GM18502 (cell line): ENCODE measurements around the gene NEO1.
"Not testable (repeated sequence)": the region's sequence is repeated elsewhere in the genome, so short reads cannot be mapped to it uniquely, and the experiment has no call there.

Experiments
- ATAC-seq: cut with Tn5 transposase; IDR thresholded peaks from one replicate; pipeline ENCODE4 v1.9.1; 2021; ENCODE audit warnings: mild to moderate bottlenecking; ENCODE audit not compliant: unreplicated experiment, poor library complexity

Gene NEO1

DNA sequence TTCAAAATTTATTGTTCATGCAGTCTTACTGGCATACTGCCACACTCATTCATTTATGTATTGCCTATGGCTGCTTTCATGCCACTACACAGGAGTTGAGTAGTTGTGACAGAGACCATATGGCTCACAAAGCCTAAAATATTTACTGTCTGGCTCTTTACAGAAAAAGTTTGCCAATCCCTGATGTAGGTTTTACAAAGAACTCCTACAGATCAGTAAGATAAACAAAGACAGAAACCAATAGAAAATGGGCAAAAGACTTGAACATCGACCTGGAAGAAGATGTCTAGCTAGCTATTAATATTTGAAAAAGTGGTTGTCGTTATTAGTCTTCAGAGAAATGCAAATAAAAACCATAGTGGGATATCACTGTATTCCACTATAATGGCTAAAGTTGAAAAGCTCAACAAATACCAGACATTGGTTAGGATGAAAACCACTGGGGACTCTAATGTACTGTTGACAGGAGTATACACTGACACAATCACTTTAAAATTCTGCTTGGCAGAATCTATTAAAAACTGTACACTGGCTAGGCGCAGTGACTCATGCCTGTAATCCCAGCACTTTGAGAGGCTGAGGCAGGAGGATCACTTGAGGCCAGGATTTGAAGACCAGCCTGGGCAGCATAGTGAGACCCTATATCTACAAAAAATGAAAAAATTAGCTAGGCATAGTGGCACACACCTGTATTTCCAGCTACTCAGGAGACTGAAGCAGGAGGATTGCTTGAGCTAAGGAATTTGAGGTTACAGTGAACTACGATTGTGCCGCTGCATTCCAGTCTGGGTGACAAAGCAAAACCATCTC is 87.7 kb downstream of the NEO1 start:
- no peak for ATAC-seq

DNA sequence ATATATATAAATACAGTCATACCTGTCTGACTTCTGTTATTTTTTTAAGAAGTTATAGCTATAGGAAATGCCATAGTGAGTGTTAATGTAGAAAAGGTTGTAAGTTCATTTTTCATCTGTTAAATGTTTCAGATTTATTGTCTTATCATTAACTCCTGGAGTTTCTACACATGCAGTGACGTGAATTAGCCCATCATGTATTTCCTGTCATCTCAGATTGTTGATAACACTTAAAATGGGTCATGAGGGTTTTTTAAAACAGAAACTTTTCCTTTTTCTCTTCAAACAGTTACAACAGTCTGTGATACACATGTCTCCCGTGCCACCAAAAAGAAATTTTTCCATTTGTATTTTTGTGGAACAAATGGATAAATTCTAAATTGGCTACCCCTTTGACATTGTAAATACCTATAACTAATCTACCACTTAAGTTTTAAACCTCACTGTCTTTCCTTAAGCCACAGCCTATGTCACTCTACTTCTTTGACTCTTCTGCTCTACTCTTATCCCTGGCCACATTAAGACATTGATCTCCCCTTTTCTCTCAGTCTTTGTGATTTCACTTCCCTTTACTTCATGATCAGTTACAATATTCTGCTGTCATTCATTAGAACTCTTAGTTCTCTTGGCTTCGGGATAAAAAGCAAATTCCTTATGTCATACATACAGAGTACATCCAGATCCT is 89.1 kb downstream of the NEO1 start:
- no peak for ATAC-seq

DNA sequence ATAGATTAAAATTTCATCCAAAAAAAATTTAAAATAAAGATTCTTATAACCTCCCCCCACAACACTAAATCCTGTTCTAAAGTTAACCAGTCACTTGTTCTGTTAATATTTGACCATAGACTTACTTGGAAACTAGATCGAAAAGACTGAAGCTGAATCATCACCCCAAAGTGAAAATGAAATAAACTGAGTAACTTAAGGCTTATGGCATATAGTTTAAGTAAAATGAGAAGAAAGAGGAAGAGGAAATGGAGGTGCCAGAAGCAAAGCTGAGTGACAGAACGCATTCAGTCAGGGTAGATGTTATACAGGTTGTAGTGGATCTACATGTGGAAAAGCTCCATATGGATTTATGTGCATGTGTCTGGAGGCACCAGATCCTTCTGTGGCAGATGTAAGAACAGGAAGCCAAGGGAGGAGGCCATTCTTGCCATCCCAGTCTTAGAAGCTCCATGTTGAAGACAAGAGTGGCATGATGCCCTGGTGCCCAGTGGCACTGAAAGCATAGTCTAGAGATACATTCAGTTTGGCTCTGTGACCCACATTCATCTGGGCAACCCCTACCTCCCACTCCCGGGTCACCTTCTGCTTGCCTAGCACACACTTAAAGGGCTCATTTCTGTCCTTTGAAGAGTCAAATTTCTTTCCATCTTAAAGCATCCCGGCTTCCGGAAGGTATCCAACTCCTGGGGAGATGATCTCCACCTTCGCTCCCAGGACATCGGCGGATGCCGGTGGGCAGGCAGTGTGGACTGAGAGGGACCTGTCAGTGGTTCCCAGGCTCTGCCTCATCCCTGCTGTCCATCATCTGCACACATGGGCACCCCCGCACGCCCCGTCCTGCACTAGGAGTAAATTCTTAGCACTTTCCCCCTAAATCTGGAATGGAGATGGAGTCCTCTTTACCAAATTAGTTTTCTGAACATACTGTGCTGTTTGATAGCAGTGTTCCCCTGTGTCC is 90.8 kb downstream of the NEO1 start:
- ATAC-seq, result no peak

DNA sequence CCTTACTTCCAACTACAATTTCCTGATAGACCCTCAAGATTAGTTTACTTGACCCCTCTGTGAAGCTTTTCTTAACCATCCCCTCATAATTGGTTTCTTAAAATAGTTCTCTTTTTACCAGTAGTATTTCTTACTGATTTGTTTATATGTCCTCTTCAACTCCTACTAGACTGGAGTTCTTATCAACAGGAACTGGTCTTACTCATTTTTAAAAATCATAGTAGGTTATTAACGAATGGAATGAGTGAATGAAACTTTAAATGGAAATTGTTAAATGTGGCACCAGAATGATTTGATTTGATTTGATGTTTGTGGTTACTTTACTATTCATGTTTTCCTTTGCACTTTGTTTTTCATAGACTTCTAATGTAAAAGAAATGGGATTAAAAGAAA is 91.5 kb downstream of the NEO1 start:
- ATAC-seq, result no peak

DNA sequence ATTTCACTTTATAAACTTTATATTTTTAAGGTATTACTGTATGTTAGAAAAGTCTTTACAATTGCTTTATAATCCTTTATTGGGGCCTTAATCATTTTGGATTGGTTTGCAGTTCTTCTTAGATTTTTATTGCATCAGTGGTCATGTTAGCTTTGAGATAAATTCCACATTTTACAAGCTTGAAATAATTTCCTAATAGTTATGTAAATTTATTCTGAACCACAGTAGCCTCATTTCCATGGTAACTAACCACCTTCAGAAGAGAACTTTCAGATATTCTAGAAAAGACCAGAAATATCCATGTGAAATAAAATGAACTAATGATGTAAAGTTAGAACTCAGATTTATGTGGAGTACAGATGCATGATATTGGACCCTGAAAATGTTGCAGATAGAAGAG is 94.2 kb downstream of the NEO1 start:
- ATAC-seq, result no peak

DNA sequence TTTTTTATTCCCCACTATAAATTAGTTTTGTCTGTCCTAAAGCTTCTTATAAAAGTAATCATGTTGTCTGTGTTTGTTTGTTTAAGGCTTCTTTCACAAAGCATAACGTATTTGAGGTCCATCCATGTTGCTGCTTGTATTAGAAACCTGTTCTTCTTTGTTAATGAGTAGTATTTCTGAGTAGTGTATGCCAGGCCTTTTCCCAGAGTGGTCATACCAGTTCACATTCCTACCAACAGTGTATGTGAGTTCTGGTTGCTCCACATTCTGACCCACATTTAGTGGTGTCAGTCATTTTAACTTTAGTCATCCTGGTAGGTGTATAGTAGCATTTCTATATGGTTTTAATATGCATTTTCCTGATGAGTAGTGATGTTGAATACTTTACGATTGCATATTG is 98.6 kb downstream of the NEO1 start:
- no peak for ATAC-seq

DNA sequence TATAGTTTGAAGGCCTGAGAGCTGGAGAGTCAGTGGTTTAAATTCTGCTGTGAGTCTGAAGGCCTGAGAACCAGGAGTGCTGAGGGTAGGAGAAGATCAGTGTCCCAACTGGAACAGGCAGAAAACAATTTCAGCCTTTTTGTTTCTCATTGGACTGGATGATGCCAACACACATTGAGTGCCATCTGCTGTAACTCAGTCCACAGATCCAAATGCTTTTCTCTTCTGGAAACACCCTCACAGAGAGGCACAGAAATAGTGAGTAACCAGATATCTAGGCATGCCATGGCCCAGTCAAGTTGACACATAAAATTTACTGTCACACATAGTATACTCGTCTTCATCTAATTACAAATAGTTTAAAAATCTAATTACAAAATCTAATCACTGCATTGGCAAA is 100.8 kb downstream of the NEO1 start:
- no peak for ATAC-seq

DNA sequence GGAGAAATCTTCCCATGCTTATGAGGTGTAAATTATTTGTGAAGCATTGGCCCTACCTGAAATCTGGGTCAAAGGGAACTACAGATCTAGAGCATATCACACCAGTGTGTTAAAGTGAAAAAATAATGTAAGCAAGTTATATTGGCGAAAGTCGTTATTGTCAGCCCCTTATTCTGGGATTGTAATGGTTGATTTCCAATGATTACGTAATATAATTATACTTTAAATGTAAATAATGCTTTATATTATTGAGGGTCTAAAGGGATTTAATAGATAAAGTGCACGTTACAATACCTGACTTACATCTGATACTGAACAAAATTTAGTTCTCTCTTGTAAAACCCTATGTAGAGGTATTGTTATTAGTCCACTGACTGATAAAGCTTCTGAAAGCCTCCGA is 101.2 kb downstream of the NEO1 start:
- no peak for ATAC-seq

DNA sequence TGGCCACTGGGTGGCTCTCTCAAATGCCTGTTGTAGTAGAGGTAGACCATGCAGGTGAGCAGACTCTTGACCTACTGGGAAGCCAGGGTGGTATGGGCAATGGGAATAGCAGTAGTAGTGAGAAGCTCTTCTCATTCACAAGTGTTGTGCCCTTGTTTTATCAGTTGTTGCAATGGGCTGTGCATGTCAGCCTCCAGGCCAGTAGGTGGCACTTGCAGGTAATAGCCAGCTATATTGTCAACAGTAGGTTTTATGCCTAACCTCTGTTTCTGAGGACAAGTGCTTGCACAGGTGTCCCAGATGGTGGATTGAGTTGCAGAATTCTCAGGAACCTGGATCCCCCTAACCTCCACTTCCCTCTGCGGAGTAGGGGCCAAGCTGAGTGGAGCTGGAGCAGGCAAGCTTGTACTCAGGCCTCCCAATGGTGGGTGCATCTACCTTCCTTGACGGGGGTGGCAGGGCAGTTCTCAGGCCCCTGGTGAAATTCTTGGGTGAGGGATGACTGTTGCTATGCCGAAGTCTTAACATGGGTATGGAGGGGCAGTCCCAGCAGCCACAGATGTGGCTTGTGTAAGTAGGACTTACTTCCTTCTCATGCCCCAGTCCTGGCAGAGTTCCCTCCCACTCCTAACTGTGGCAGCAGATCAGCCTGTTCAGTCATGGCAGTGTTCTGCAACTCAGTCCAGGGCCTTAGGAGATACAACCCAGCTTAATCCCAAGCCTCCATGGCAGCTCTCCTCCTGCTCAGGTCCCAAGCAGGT is 104.3 kb downstream of the NEO1 start:
- ATAC-seq, result no peak

DNA sequence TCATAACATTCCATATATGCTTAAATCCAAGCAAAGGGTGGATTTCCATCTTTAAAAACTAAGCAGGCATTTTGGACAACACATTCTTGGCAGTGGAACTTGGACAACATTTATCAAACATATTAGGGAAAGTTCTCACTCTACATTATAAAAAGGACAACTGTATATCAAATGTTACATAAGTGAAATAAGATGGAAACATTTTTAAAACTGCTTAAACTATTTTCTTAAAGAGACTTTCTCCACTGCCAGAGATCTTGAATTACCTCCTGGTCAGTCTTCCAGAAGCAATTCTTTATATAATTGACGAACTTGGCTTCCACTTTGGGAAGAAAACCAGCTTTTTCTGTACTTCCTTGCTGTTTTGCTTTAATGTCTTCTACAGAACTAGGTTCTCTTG is 109.3 kb downstream of the NEO1 start:
- ATAC-seq, result no peak

DNA sequence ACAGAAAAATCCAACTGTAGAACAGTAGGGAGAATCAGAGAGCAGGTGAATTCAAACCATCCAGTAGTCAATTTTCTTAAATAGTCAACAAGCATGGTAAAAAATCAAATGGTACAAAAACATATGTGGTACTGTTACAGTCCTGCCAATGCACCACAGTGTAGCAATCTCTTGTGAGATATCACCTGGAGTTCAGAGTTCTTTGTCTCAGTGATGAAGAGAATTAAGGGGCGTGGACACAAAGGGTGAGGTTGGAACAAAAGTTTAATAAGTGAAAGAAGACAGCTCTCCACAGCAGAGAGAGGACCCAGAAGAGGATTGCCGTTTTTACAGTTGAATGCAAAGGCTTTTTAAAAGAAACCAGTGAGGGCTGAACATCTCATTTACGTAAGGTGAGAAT is 113.2 kb downstream of the NEO1 start:
- ATAC-seq, result no peak

DNA sequence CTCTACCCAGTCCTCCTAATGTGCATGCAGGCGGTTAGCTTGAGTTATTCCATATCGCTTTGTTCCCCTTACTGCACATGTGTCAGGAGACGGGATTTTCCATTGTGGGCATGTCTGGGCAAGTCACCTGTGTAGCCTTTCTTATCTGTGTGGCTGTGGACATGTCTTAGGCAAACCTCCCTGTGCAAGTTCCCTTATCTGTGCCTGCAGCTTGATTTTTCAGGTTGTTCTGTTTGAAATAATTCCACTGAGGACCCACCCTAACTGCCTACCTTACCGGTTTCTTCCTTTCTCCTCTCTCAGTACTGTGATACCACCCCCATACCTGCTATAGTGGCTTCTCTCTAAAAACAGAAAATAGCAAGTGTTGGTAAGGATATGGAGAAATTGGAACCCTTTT is 113.6 kb downstream of the NEO1 start:
- no peak for ATAC-seq

DNA sequence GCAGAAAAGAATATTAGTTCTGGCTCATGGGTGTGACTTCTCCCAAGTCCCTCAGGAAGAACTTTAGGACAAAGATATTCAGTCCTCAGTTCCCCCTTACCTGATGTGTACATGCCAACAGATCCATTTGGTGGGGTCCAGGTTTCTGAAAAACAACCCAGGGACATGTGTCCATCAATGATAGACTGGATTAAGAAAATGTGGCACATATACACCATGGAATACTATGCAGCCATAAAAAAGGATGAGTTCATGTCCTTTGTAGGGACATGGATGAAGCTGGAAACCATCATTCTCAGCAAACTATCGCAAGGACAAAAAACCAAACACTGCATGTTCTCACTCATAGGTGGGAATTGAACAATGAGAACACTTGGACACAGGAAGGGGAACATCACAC is 114.4 kb downstream of the NEO1 start:
- ATAC-seq, result not testable (repeated sequence)

DNA sequence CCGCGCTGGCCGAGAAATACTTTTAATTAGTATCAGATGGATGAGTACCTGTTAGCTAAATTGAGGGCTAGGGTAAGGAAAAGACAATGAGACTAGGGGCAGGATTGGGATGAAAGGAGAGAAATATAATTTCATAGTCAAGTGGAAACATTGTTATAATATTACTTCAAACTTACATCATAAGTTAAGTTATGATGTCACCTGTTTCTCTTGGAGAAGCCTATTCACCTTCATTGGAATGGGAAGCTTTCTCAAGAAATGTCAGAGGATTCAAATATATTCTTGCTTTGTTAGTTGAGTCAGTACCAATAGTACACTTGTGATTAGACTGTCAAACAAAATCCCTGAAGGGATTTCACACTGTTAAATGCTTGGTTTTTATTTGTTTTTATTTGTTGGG is 116.2 kb downstream of the NEO1 start:
- ATAC-seq, result no peak

DNA sequence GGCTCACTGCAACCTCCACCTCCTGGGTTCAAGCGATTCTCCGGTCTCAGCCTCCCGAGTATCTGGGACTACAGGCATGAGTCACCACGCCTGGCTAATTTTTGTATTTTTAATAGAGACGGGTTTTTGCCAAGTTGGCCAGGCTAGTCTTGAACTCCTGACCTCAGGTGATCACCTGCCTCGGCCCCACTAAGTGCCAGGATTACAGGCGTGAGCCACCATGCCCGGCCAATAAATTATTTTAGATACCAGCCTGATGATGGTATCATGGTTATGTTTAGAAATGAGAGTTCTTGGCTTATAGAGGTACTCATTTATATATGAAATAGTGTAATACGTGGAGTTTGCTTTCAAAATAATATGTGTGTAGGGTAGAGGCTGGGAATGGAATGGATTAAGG is 119.4 kb downstream of the NEO1 start:
- no peak for ATAC-seq

DNA sequence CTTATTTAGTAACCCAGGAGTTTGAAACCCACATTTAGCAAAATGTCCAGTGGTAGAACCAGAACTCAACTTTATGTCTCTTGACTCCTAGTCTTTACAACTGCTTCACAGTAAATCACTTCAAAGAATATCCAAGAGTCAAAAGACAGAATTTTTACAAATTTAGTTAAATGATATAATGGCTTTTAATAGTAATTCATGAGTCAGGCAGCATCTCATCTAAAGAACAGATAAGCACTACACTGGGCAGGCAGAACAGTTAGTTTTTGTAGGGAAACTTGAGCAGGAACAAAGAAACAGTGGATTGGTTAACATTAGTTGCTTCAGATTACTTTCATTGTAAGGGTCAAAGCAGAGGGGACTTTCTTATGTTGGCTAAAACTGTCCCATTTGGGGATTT is 120.2 kb downstream of the NEO1 start:
- ATAC-seq, result no peak

DNA sequence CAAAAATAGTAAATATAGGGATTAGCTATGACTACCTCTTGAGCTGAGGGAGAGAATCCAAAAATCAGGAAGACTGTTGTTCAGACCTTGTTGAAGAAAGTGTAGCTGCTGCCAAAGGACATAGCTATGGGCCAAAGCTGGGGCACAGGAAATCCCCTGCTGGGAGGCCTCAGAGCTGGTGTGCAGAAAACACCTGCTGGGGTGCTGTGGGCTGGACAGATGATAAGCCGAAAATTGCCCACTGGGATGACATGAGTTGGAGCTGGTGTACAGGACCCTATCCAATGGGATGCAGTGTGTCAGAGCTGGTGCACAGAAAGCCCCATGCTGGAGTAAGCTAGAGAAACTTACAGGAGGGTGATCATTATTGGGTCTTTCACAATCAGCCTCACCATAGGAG is 121.9 kb downstream of the NEO1 start:
- ATAC-seq, result no peak

DNA sequence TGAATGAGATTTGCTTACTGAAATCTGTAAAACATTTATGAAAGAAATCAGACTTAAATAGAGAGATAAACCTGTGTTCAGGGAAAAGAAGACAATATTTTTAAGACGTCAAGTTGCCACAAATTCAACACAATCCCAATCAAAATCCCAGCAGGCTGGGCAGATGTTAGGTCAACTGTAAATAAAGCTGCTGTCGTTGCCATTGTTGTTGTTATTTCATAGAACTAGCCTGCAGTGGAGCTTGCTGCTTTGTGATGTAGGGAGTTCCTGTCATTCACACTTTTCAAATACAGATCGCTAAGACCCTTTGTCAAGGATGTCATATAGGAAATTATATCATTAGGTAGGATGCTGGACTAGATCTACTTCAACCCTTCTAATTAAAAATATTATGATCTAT is 123.1 kb downstream of the NEO1 start:
- ATAC-seq, result no peak

DNA sequence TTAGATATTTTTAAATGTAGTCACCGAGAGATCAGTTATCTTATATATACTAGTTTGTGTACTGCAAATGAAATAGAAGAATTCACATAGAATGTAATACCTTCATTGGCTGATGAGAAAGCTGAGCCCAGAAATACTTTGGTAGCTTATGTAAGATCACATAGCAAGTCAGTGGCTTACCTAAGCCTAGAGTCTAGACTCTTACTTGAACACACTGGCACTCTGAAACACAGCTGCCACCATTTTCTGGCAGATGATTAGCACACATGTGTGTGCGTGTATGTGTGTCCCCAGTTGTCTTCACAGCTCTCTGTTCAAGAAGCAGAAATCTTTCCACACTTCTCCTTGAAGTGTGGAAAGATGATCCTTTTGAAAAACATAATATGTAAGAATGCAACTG is 124.3 kb downstream of the NEO1 start:
- ATAC-seq, result no peak

DNA sequence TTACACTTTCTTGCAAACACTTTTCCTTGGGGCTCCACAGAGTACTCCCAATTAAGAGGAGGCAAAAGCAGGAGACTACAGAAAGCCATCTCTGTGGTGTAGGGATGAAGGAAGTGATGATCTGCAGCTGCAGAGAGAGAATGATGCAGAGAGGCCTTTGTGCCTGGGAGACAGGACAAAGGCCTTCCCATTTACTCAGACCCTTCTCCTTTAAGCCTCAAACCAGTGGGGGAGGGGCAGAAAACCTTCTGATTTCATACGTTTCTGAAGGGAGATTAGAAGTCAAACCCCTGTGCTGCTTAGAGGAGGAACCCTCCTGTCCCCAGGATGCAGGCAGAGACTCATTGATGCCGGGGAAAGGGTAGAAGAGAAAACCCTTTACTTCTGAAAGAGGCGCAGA is 130.8 kb downstream of the NEO1 start:
- no peak for ATAC-seq
